Dermis microvascular lymphatic vessel endothelial cell (primary cell): ENCODE results near the gene ADAMTSL2. TPM values are rescaled to one million over a fixed set of nuclear protein-coding genes. Genes with fewer than 3 reads are reported as not detected.

Experiments
- DNase-seq, 2 donors: peaks; one replicate each; pipeline versions ENCODE4 v3.0.0 to v3.0.0-alpha.2; 2010; ENCODE audit warnings: low read depth in 2 of 2
- total RNA-seq: library from RNA; depleted of rRNA; stranded (reverse); fragments of >200 nt; gene quantifications from 2 replicates; pipeline ENCODE4 v1.2.1, GENCODE V29; 2014

Gene ADAMTSL2
- total RNA-seq, 1 donor from 2014 or later, result under 0.01 TPM

- no peak for DNase-seq
Observed at GRCh38 chr9:133517711-133518110, 16.8 kb upstream of the ADAMTSL2 start.

DNA sequence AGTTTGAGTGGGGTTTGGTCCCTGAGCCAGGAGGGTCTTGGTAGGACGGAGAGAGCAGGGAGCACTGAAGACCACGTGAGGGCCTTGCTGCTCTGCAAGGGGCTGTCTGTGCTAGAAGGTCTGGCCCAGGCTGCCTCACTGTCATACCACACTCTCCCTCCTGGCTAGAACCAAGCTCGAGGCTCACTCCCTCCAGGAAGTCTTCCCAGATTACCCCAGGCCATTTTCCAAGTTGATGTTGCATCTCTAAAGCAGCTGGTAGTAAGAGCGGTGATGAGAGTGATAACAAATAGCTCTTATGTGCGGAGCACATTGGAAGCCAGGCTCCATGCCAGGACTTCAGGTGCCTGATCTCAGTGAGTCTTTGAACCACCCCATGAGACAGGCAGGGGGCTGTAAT, 16.3 kb upstream of the ADAMTSL2 start:
- no peak for DNase-seq

DNA sequence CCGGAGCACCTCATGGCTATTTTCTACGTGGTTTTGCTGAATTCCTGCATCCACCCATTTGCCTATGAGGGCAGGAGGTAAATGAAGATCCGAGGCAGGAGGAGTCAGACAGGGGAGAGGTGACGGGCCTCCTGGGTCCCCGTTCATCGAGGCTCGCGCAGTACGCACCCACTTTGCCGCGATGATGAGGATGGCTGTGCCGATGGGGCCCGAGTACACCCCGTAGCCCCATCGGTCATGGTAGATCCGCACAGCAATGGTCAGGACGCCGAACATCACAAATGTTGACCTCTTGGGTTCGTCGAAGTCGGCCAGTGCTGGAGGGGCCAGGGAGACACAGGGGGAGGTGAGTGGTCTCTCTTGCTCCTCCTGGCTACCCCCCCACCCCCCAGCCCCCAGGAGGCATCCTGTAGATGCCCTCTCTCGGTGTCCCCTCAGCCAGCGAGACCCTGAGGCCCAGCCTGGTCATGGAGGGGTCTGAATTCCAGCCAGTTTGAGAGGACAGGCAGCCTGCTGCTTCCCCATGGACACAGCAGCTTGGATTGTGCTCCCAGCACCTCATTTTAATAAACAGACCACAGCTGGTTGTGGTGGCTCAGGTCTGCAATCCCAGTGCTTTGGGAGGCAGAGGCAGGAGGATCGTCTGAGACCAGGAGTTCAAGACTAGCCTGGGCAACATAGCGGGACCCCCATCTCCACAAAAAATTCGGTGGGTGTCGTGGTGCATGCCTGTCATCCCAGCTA, 15.6 kb upstream of the ADAMTSL2 start:
- no peak for DNase-seq

- no peak for DNase-seq
Observed at GRCh38 chr9:133519693-133520092, 14.8 kb upstream of the ADAMTSL2 start.

GRCh38 chr9:133520121-133520835, 14.2 kb upstream of the ADAMTSL2 start:
- DNase-seq, result no peak

DNA sequence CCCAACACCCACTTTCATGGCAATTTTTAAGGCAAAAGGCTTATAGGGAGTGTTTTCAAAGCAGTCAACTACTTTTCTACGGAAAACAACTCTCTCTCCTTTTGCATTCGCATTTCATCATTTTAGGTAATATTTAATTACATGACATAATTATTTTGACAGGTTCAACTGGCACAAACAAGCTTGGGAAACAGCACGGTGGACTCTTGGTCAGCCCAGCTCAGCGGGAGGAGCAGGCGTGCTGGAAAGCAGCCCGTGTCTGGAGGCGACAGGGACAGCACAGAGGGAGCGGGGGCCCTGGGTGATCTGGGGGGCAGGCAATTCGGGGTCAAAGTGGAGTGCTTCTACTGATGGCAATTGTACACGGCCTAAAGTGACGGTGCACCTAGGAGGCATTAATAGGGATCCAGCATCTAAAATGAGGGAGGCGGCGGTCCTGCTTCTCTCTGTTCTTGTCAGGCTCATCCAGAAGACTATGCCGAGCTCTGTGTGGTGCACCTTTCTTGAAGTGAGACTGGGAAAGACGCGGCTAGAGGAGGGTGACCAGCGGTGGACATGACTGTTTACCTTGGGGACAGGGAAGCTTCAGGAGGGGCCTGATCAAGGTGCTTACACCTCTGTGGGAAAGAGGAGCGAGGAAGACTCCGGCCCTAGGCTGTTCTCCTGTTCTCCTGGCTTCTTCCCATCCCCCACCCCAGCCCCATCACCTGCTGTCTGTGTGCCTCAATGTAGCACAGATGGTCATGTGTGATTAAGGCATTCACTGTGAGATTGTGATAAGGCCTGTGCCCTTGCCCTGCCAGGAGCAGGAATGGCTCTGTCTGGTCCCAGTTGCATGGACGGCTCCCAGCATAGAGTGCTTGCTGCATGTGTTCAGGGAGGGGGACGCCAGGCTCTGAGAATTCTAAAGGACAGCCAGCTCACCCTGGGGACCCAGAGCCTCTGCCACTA, 13.1 kb upstream of the ADAMTSL2 start:
- DNase-seq, result no peak

DNA sequence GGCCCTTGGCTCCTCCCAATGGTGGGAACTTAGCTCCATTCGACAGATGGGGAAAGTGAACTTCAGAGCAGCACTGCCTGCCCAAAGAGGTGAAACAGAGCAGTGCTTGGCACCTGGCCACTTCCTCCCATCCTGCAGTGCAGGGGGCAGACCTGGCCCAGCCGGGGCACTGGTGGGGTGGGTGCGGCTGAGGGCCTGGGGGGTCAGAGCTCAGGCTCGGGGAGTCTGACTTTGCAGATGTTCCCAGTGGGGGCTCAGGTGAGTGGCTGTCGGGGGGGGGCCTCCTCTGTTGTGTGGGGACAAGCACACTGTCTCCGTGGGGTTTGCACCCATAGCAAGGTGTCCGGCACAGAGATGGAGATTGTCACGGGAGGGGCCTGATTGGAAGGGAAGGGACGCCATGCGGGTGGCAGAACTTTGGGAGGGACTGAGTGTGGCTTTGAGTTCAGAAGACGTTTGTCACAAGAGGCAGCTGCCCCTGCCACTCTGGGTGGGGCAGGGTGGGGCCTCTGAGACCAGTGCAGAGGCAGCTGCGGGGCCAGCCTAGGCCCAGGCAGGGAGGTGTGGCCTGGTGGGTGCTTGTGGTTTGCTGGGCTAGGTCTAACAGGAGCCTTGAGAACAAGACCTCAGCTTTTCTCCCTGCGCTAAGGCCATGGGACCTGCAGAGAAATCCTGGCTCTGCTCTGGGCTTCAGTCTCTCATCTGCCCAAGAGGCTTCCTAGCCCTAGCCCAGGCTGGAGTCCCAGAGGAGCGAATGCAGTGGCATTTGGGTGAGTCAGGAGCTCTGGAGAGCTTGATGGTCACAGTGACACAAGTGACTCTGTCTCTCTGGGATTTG, 12.2 kb upstream of the ADAMTSL2 start:
- DNase-seq, result no peak

DNA sequence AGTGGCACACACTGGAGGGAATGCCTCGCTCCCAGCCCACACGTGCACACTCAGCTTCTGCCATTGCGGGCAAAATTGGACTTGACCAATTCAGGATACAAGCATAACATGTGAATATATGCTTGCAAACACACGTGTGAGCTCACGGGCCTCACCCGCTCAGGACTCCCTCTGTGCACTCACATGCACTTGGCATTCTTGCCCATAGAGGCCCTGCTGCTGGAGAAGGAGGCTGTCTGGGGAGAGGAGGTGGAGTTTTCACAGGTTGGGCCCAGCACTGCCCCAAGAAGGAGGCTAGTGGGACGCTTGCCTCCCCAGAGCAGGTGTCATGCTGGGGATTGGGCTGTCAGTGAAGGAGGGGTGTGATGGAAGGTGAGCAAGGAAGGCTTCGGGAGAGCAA, 11.4 kb upstream of the ADAMTSL2 start:
- no peak for DNase-seq

GRCh38 chr9:133524146-133524545, 10.4 kb upstream of the ADAMTSL2 start:
- DNase-seq, result no peak

DNA sequence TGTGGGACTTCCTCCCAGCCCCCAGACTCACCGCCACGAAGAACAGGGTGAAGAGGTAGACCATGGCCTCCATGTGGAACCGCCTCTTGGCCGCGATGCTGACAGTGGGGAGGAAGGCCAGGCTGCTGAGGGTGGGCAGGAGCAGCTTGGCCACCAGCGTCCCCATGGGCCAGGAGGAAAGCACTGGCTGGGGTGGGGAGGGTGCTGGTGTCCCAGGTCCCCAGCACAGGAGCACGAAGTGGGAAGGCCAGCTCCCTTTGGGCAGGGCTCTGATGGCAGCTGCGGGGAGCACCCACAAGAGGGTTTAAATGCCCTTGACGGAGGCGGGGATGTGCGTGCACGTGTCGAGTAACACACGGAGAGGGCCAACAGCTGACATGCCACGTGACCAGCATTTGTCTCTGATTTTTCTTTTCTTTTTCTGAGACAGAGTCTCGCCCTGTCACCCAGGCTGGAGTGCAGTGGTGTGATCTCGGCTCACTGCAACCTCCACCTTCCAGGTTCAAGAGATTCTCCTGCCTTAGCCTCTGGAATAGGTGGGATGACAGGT, 9.8 kb upstream of the ADAMTSL2 start, which contains the start of gene MYMK:
MYMK (minus strand) TSS at position 281 of the 550 bp plus-strand sequence; CDS start at position 166, 115 bp downstream.
- no peak for DNase-seq

GRCh38 chr9:133525677-133526076, 8.8 kb upstream of the ADAMTSL2 start:
- no peak for DNase-seq

- DNase-seq, result no peak
Observed at GRCh38 chr9:133526721-133527321, 7.7 kb upstream of the ADAMTSL2 start.

DNA sequence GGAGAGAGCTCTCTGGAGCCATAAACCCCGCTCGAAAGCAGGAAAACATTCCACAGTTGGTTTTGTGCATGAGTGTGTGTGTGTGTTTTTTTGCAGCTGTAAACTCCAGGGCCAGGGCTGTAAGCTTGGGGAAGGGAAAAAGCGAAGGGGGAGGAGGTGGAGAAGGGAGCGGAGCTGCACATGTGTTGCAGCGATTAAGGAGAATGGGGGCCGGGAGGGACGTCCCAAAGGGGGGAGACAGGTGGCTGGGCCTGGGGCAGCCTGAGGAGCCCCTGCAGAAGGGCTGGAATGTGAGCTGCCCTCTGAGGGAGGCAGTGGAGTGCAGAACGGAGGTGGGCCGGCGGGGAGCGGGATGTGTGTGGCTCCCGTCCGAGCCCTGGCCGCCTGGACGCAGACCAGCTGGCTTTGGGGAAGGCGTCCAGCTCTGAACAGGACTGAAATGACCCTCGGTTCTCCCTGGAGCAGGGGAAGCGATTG, 7.0 kb upstream of the ADAMTSL2 start:
- DNase-seq, result no peak

DNA sequence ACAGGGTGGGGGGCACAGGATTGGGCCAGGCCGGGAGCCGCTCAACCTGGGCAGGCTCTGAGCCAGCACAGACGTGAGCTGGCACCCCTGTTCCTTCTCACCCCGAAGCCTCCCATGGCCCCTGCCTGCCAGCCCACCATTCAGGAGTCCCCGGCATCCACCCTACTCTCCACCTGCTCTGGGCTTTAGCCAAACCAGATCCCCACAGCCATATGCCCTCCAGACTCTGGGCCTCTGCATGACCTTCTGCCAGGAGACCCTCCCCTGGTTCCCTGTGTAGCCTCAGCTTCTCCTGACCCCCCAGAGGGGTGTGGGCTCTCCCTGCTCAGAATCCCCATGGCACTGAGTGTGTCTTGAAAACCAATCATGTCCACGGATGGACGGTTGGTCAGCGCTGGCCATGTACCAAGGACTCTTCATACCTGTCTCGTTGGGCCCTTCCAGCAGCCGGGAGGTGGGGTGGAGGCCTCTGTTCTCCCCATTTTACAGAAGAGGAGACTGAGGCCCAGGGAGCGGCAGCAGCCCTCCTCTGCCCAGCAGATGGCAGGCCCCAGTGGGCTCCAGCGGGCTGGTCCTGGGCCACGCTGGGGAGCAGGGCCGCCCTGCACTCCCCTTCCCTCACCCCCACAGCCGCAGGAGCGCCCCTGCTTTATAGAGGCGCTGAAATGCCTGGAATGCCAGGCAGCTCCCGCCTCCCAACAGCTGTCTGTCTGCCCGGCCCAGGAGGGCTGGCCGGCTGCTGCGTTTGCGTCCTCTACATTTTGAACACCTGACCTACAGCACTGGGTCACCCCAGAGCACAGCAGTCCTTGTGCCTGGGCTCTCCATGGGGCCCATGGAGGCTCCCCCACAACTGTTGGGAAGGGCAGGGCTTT, 6.3 kb upstream of the ADAMTSL2 start:
- no peak for DNase-seq

GRCh38 chr9:133528876-133529241, 5.6 kb upstream of the ADAMTSL2 start:
- DNase-seq, result no peak

- no peak for DNase-seq
Observed at GRCh38 chr9:133529457-133529856, 5.0 kb upstream of the ADAMTSL2 start.

GRCh38 chr9:133529874-133530273, 4.6 kb upstream of the ADAMTSL2 start:
- DNase-seq, result no peak

- no peak for DNase-seq
Observed at GRCh38 chr9:133531293-133531692, 3.2 kb upstream of the ADAMTSL2 start.
